Eye (tissue), 1 donor: ENCODE measurements around the gene KCNN1.
"Not testable (repeated sequence)": the region's sequence is repeated elsewhere in the genome, so short reads cannot be mapped to it uniquely, and the experiment has no call there.

Experiments used
- DNase-seq: peaks from one replicate; pipeline ENCODE4 v3.0.0-alpha.2; 2015

Gene KCNN1

DNA sequence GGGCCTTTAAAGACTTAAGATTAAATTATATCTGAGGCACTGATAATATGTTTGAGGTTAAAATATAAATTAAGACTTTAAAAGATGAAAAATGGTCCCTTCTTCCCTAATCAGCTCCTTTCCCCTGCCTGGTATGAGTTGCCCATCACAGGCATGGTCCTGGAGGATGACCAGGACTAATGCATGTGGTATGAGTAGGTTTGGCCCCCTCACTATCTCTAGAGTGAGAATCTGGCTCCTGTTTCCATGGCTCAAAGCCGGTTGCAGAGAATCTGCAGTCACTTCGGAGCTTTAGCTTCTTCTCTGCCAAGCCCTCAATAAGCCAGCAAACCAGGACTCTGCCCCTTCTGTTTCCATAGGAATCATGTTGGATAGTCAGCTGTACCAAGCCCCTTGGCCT lies 65.2 kb downstream of the KCNN1 start:
- DNase-seq: not testable (repeated sequence)

DNA sequence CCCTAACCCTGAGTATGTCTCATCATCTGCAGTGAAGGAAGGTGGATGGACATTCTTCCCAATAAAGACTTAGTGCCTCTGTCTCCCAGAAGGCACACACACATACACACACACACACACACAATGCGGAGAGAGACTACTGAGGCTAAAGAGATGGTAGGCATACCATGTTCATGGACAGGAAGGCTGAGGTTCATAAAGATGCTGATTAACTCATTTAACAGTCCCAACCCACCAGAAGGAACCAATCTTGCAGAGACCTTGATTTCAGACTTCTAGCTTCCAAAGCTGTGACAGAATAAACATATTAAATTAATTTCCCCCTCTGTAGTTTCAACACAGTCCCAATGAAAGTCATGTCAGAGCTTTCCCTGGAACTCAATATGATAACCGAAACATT lies 74.1 kb downstream of the KCNN1 start:
- DNase-seq: no peak

DNA sequence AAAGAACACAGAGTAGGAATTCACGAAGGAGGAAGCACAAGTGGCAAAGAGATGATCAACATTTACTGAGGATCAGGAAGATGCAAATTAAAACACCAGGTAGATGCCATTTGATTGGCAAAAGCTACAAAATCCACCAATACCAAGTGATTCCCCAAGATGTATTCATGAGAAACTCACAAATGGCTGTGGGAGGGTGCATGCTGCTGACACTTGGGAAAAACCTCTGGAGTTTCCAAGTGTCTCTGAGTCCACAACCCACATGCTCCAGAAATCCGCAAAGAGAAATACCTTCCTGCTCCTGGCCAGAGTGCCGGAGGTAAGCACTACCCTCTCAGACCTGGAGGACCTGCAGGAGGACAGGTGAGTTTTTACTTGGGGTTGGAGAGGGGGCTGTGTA lies 76.8 kb downstream of the KCNN1 start:
- no peak for DNase-seq

DNA sequence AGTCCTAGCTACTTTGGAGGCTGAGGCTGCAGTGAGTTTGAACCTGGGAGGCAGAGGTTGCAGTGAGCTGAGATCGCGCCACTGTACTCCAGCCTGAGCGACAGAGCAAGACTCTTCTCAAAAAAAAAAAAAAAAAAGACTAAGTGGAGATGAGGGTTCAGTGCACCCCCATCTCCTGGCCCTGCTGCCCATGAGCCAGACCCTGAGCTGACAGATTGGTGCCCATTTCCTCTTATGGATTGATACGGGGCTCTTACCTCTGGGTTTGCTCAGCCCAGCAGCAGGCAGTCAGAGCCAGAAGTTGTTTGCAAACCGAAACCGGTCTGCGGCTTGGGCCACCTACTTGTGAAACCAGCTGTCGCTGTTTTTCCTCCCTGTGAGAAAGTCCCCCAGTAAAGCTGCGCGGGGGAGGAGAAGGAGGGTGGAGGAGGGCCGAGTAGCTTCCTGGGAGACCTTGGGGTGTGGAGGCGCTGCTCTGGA lies 78.0 kb downstream of the KCNN1 start:
- DNase-seq: peak; percentile 56

DNA sequence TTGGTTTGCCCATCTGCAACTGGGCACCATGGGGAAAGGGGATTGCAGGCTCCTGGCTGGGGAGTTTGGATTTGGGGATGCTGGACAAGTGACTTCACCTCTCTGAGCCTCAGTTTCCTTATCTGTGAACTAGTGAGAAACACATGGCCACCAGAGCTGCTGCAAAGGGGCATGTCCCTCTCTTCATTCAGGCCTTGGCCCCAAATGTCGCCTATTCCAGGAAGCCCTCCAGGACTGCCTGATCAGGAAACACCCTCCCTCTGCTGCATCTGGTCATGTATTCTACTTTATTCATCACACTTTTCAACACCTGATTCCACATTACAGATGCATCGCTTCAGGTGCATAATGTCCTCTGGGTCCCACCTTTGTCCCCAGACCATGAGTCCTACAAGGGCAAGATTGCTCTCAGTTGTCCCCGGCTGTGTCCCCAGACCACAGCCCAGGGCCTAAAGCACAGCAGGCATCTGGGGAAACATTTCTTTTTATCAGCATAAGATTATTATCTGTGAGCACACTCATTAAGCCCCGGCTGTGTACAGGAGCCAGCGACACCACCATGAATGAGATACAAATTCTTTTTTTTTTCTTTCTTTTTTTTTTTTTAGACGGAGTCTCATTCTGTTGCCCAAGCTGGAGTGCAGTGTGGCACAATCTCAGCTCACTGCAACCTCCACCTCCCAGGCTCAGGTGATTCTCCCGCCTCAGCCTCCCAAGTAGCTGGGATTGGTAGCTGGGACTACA lies 78.6 kb downstream of the KCNN1 start:
- DNase-seq: no peak

DNA sequence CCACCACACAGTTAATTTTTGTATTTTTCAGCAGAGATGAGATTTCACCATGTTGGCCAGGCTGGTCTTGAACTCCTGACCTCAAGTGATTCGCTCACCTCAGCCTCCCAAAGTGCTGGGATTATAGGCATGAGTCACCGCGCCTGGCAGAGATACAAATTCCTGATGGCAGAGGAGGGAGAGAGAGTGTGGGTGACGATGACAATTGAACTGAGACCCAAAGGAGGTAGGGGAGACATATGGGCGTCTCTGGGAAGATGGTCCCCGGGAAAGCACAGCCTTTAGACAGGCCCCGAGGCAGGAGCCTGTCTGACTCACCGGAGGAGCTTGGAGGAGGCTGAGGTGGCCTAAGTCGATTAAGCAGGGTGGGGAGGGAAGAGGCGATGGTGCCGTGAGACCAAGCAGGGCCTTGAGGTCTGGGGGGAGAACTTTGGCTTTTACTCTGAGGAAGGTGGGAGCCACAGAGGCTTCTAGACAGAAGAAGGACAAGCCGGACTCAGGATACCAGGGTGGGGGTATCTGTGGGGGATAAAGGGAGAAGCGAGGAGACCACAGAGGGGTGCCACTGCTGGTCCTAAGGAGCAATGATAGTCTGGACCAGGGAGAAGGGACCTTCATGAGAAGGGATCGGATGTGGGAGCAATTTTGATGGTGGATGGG lies 79.3 kb downstream of the KCNN1 start:
- DNase-seq: no peak

DNA sequence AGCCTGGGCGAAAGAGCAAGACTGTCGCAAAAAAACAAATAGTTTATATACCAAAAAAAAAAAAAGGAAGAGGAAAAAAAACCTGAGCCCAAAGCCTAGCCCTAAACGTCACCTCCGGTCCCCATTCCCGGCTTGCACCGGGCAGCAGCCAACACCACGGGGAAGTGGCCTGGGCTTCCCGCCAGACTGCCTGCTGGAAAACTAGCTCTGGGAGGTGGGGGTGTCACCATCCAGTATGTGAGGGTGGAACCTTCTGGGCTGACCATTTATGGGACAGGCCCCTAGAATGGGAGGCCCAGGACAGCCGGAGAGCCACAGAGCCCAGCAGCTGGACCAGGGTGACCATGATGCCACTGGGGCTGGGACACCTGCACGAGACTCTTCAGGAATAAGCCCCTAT lies 82.5 kb downstream of the KCNN1 start:
- DNase-seq: no peak
